HG02642 (cell line): ENCODE data around the gene HSFX3.
"Not testable (repeated sequence)": the region's sequence is repeated elsewhere in the genome, so short reads cannot be mapped to it uniquely, and the experiment has no call there.

Source experiments
- ATAC-seq: cut with Tn5 transposase; IDR thresholded peaks from one replicate; pipeline ENCODE4 v1.9.1; 2021; ENCODE audit warnings: mild to moderate bottlenecking; ENCODE audit not compliant: unreplicated experiment, poor library complexity

HSFX3 gene

DNA sequence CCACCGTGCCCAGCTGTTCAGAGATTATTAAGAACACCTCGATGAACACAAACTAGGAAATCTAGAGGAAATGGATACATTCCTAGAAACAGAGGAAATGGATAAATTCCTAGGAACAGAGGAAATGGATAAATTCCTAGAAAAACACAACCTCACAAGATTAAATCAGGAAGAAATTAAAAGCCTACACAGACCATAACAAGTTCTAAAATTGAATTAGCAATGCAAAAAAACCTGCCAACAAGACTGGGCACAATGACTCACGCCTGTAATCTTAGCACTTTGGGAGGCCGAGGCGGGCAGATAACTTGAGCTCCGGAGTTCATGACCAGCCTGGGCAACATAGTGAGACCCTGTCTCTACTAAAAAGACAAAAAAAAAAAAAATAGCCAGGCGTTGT is 31.5 kb downstream of the HSFX3 start:
- ATAC-seq = no peak

GRCh38 chrX:149517308-149517707 is 32.4 kb downstream of the HSFX3 start:
- no peak for ATAC-seq

DNA sequence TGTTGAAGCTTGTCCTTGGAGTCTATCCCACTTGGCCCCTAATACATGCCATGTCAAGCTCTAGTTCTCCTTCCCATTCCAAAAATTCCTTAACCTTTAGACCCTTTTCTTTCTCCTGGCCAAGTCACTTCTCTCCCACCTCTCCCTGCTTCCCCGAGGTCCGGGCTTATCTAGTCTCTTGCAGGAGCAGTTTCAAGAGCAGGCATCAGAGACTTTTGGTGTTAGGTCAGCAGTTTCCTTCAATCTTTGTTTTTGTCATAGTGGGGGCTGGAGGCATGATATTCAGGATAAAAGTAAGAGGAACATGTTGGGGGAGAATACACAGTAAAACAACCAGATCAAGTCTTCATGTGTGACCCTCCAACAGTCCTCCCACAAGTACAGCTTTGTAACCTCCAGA is 33.1 kb downstream of the HSFX3 start:
- no peak for ATAC-seq

GRCh38 chrX:149515954-149516602 is 33.6 kb downstream of the HSFX3 start:
- ATAC-seq = no peak

GRCh38 chrX:149513825-149514428 is 35.8 kb downstream of the HSFX3 start:
- no peak for ATAC-seq

DNA sequence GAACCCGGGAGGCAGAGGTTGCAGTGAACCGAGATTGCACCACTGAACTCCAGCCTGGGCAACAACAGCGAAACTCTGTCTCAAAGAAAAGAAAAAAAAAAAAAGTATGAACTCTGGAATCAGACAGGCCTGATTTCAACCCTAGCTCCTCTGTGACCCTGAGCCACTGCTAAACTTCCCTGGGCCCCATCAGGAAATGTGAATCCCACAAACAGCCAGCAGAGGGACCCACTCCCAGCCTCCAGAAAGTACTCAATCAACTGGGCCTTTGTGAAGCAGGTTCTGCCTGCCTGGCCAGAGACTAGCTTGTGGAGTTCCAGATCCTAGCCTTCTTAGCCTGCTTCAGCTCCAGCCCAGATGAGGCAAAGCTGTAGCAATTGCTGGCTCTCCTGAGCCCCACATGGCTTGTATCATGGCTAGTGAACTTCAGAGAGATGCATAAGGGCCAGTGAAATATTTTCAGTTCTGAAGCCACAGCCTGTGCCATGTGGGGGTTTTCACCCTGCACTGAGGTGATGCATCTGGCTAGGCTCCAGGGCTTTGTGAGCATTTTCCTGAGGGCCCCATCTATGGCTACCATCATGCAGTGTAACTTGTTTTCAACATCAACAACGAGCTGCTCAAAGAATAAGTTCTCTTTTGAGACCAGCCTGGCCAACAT is 37.4 kb downstream of the HSFX3 start:
- ATAC-seq = peak; percentile 85

GRCh38 chrX:149511081-149511480 is 38.6 kb downstream of the HSFX3 start:
- no peak for ATAC-seq

- ATAC-seq = no peak
These were observed 39.3 kb downstream of the HSFX3 start for GRCh38 chrX:149510386-149510785.

GRCh38 chrX:149508467-149508866 is 41.3 kb downstream of the HSFX3 start:
- ATAC-seq = no peak

GRCh38 chrX:149506349-149506748 is 43.4 kb downstream of the HSFX3 start:
- ATAC-seq = no peak

DNA sequence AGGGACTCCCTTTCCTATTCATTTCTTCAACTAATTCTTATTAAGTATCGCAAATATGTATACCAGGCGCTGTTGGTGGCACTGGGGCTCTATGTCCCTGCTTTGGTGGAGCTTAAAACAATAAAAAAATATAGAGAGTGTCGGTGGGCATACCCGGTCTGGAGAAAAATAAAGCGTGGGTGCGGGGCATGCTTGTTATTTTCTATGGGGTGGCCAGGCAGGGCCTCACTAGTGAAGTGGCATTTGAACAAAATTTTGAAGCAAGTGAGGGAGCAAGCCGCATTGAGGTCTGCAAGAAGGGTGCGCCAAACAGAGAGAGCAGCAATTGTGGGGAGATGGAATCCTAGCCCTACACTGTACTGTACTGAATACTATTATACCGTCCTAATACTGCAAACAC is 44.1 kb downstream of the HSFX3 start:
- no peak for ATAC-seq

- peak; percentile 77 for ATAC-seq
These were observed 44.6 kb downstream of the HSFX3 start, which contains the start of gene IDS for GRCh38 chrX:149504915-149505651. TSS of gene IDS (minus strand) at chrX:149505306. CDS start at chrX:149505137, 169 bp downstream.

- ATAC-seq = peak; percentile 39
These were observed 45.4 kb downstream of the HSFX3 start for GRCh38 chrX:149504226-149504914.

GRCh38 chrX:149503446-149503845 is 46.3 kb downstream of the HSFX3 start:
- ATAC-seq = peak; percentile 77

GRCh38 chrX:149502923-149503322 is 46.8 kb downstream of the HSFX3 start:
- ATAC-seq = not testable (repeated sequence)

DNA sequence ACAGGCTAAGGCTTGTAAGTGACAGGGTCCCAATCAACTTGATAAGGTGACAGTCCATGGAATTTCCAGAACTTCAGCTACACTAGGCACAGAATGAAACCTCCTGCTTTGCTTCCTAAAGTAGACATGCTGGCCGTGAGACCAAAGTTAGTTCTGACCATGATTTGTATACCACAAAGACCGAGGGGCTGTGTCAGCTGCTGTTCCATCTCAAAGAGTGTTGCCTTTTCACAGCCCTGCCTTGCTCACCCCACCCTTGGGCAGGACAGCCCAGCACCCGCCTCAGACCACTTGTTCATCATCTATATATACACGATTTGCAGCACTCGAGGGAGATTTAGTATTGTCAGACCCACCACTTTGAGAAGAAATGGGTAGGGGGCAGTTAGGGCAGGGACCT is 50.0 kb downstream of the HSFX3 start:
- no peak for ATAC-seq

DNA sequence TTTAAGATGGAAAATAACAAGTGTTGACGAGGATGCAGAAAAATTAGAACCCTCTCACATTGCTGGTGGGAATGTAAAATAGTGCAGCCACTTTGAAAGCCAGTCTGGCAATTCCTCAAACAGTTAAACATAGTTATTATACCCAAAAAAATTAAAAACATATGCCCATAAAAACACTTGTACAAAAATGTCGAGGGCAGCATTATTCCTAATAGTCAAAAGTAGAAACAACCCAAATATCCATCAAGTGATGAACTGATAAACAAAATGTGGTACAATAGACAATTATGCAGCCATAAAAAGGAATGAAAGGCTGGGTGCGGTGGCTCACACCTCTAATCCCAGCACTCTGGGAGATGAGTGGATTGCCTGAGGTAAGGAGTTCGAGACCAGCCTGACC is 51.0 kb downstream of the HSFX3 start:
- no peak for ATAC-seq
